Amygdala (tissue), 56 donors: ENCODE results near the gene SPACA7.
"Not testable (repeated sequence)": the region's sequence is repeated elsewhere in the genome, so short reads cannot be mapped to it uniquely, and the experiment has no call there.

Experiments used
- DNase-seq, 56 donors: peaks; one replicate each; lab custom pipeline; 2025; lab: John Stamatoyannopoulos, UW

Gene SPACA7

GRCh38 chr13:112349681-112350080 lies 26.5 kb upstream of the SPACA7 start:
- no peak for DNase-seq

- no peak for DNase-seq
Observed at GRCh38 chr13:112350300-112350699, 25.9 kb upstream of the SPACA7 start.

GRCh38 chr13:112351825-112352224 lies 24.3 kb upstream of the SPACA7 start:
- no peak for DNase-seq

GRCh38 chr13:112353856-112354255 lies 22.3 kb upstream of the SPACA7 start:
- DNase-seq, result no peak

GRCh38 chr13:112354330-112355273 lies 21.6 kb upstream of the SPACA7 start:
- no peak for DNase-seq

- no peak for DNase-seq
Observed at GRCh38 chr13:112355274-112355838, 20.8 kb upstream of the SPACA7 start.

GRCh38 chr13:112356190-112356589 lies 20.0 kb upstream of the SPACA7 start:
- no peak for DNase-seq

GRCh38 chr13:112358156-112358555 lies 18.0 kb upstream of the SPACA7 start:
- DNase-seq, result no peak

GRCh38 chr13:112362021-112362420 lies 14.1 kb upstream of the SPACA7 start:
- DNase-seq, result no peak

GRCh38 chr13:112363867-112364528 lies 12.2 kb upstream of the SPACA7 start:
- no peak for DNase-seq

- no peak for DNase-seq
Observed at GRCh38 chr13:112366907-112367646, 9.1 kb upstream of the SPACA7 start.

- DNase-seq, result no peak
Observed at GRCh38 chr13:112368883-112369282, 7.3 kb upstream of the SPACA7 start.

GRCh38 chr13:112370311-112370710 lies 5.8 kb upstream of the SPACA7 start:
- no peak for DNase-seq

- DNase-seq, result no peak
Observed at GRCh38 chr13:112374271-112374670, 1.9 kb upstream of the SPACA7 start.

GRCh38 chr13:112391746-112392145 lies 15.6 kb downstream of the SPACA7 start:
- no peak for DNase-seq

GRCh38 chr13:112392719-112393118 lies 16.6 kb downstream of the SPACA7 start:
- no peak for DNase-seq

- not testable (repeated sequence) for DNase-seq
Observed at GRCh38 chr13:112395022-112395421, 18.9 kb downstream of the SPACA7 start.

- DNase-seq, result not testable (repeated sequence)
Observed at GRCh38 chr13:112395941-112396340, 19.8 kb downstream of the SPACA7 start.

GRCh38 chr13:112397108-112397507 lies 21.0 kb downstream of the SPACA7 start:
- no peak for DNase-seq

GRCh38 chr13:112398347-112398746 lies 22.2 kb downstream of the SPACA7 start:
- not testable (repeated sequence) for DNase-seq

- not testable (repeated sequence) for DNase-seq
Observed at GRCh38 chr13:112409828-112410227, 33.7 kb downstream of the SPACA7 start.
